Measurements from ENCODE around the gene TACC2.

TACC2 gene

GRCh38 chr10:122219340-122219739, 230.4 kb downstream of the TACC2 start:
- TF ChIP-seq TOX (CRISPR knock-in tag; IDR thresholded peaks at IDR 0.05; ENCODE audit: borderline replicate concordance) = no peak
- TF ChIP-seq ZFP3 (CRISPR knock-in tag; IDR thresholded peaks at IDR 0.05) = no peak
- TF ChIP-seq CREB5 (CRISPR knock-in tag; IDR thresholded peaks at IDR 0.05; ENCODE audit: low read depth) = no peak
- TF ChIP-seq ZNF8 (CRISPR knock-in tag; IDR thresholded peaks at IDR 0.05) = no peak
- TF ChIP-seq PPARA (CRISPR knock-in tag; IDR thresholded peaks at IDR 0.05; ENCODE audit: borderline replicate concordance) = no peak
- TF ChIP-seq CSRNP3 (CRISPR knock-in tag; IDR thresholded peaks at IDR 0.05) = no peak
- TF ChIP-seq CSDC2 (CRISPR knock-in tag; IDR thresholded peaks at IDR 0.05) = no peak
- no peak for TF ChIP-seq ZNF565 (CRISPR knock-in tag; conservative IDR thresholded peaks at IDR 0.05; ENCODE audit: low read depth)
- TF ChIP-seq ESRRG (CRISPR knock-in tag; IDR thresholded peaks at IDR 0.05) = no peak
- TF ChIP-seq ZC3H10 (CRISPR knock-in tag; IDR thresholded peaks at IDR 0.05) = no peak
- TF ChIP-seq SNAI2 (CRISPR knock-in tag; IDR thresholded peaks at IDR 0.05) = no peak
- TF ChIP-seq BACH2 (CRISPR knock-in tag; IDR thresholded peaks at IDR 0.05; ENCODE audit: borderline replicate concordance) = no peak
- ATAC-seq = no peak

- TF ChIP-seq ARNTL (CRISPR knock-in tag; IDR thresholded peaks at IDR 0.05; ENCODE audit: borderline replicate concordance, low read depth) (no peak), CSRNP3 (CRISPR knock-in tag; IDR thresholded peaks at IDR 0.05) (no peak), PPARA (CRISPR knock-in tag; IDR thresholded peaks at IDR 0.05; ENCODE audit: borderline replicate concordance) (no peak), PATZ1 (CRISPR knock-in tag; IDR thresholded peaks at IDR 0.05; ENCODE audit: borderline replicate concordance) (no peak), ISL1 (CRISPR knock-in tag; IDR thresholded peaks at IDR 0.05) (no peak), ZNF565 (CRISPR knock-in tag; conservative IDR thresholded peaks at IDR 0.05; ENCODE audit: low read depth) (no peak), BACH2 (CRISPR knock-in tag; IDR thresholded peaks at IDR 0.05; ENCODE audit: borderline replicate concordance) (no peak), GLIS3 (CRISPR knock-in tag; IDR thresholded peaks at IDR 0.05) (no peak), TSHZ2 (CRISPR knock-in tag; IDR thresholded peaks at IDR 0.05) (no peak), RARB (CRISPR knock-in tag; IDR thresholded peaks at IDR 0.05) (no peak)
- no peak for ATAC-seq
Measured at GRCh38 chr10:122220736-122221135, 231.8 kb downstream of the TACC2 start.

DNA sequence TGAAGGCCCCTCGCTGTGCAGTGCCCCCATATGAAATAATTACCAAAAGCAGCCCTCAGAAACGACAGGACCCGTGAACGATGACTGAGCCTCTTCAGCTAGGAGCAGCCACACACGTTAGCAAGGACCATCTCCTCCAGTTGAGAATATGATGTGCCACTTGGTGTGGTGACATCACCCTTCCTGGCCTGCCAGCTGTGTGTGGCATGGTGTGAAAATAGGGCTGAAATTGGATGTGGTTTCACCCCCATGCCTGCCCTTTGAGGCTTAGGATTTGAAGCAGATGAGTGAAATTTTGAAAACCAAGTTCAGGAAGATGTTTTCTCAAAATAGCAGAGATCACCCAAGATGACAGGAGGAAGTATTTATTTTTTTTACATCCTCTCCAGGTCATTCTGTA, 233.0 kb downstream of the TACC2 start:
- TF ChIP-seq TCF4 (CRISPR knock-in tag; IDR thresholded peaks at IDR 0.05; ENCODE audit: borderline replicate concordance) = no peak
- TF ChIP-seq ARNTL (CRISPR knock-in tag; IDR thresholded peaks at IDR 0.05; ENCODE audit: borderline replicate concordance, low read depth) = no peak
- no peak for TF ChIP-seq ZNF565 (CRISPR knock-in tag; conservative IDR thresholded peaks at IDR 0.05; ENCODE audit: low read depth)
- TF ChIP-seq, protein P1, sequence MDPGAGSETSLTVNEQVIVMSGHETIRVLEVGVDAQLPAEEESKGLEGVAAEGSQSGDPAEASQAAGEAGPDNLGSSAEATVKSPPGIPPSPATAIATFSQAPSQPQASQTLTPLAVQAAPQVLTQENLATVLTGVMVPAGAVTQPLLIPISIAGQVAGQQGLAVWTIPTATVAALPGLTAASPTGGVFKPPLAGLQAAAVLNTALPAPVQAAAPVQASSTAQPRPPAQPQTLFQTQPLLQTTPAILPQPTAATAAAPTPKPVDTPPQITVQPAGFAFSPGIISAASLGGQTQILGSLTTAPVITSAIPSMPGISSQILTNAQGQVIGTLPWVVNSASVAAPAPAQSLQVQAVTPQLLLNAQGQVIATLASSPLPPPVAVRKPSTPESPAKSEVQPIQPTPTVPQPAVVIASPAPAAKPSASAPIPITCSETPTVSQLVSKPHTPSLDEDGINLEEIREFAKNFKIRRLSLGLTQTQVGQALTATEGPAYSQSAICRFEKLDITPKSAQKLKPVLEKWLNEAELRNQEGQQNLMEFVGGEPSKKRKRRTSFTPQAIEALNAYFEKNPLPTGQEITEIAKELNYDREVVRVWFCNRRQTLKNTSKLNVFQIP (CRISPR knock-in tag; IDR thresholded peaks at IDR 0.05; ENCODE audit: borderline replicate concordance, low read depth) = no peak
- no peak for TF ChIP-seq TSHZ2 (CRISPR knock-in tag; IDR thresholded peaks at IDR 0.05)
- no peak for TF ChIP-seq SNAI2 (CRISPR knock-in tag; IDR thresholded peaks at IDR 0.05)
- no peak for TF ChIP-seq PATZ1 (CRISPR knock-in tag; IDR thresholded peaks at IDR 0.05; ENCODE audit: borderline replicate concordance)
- TF ChIP-seq GLIS3 (CRISPR knock-in tag; IDR thresholded peaks at IDR 0.05) = no peak
- TF ChIP-seq RARB (CRISPR knock-in tag; IDR thresholded peaks at IDR 0.05) = no peak
- TF ChIP-seq ZFP3 (CRISPR knock-in tag; IDR thresholded peaks at IDR 0.05) = no peak

More for the DNA sequence above, 233.0 kb downstream of the TACC2 start:
- ATAC-seq = no peak

Measured in SK-N-SH treated with all-trans-retinoic acid at 6 μM for 48 hours (cell line).